GM12878 (cell line): Measurements from ENCODE around the gene FIGLA. TPM values are rescaled to one million over a fixed set of nuclear protein-coding genes. Genes with fewer than 3 reads are reported as not detected.

Experiments used
- ATAC-seq: fragments of 200-7000 bp; cut with Tn5 transposase; 3 replicates; pipeline ENCODE4 v1.9.1; 2020; ENCODE audit warnings: mild to moderate bottlenecking, moderate library complexity
- BruUV-seq: library from RNA; stranded (reverse); fragments of 400-500 nt; replicated peaks from 2 replicates; lab custom pipeline; 2021; lab: Mats Ljungman, UMichigan
- CTCF ChIA-PET: fragments of 300-600 bp; sonication (Branson Sonifier 250); formaldehyde crosslinking; extraction: SDS; loops from one replicate; lab custom pipeline; 2021; ENCODE audit warnings: inconsistent platforms; lab: Yijun Ruan, JAX
- POLR2A ChIA-PET: fragments of 350-600 bp; formaldehyde crosslinking; extraction: SDS; loops from one replicate; lab custom pipeline; 2021; ENCODE audit warnings: inconsistent platforms; lab: Charles Lee
- RAD21 ChIA-PET: fragments of 300-600 bp; sonication (Branson Sonifier 250); formaldehyde crosslinking; loops from one replicate; lab custom pipeline; 2023; ENCODE audit warnings: antibody characterized with exemption; ENCODE audit not compliant: unreplicated experiment; lab: Charles Lee
- SMC1A ChIA-PET: fragments of 300-600 bp; sonication (Branson Sonifier 250); formaldehyde crosslinking; loops from one replicate; lab custom pipeline; 2023; ENCODE audit not compliant: unreplicated experiment, uncharacterized antibody; lab: Charles Lee
- DNase-seq: peaks from one replicate; pipeline ENCODE4 v3.0.0-alpha.2; 2011; ENCODE audit warnings: low read depth, low spot score
- FAIRE-seq: peaks from 3 replicates; lab custom pipeline; 2011; peaks lifted over from hg19 to GRCh38; lab: Jason Lieb, UNC
- H2AFZ ChIP-seq: 2 replicates; pipeline ENCODE4 v1.6.0; 2011; ENCODE audit warnings: low read depth, low read length, control low read depth; ENCODE audit not compliant: control insufficient read depth
- H3K27ac ChIP-seq: 2 replicates; pipeline ENCODE4 v1.5.1; 2011; ENCODE audit warnings: control low read depth; ENCODE audit not compliant: control insufficient read depth, insufficient read depth
- H3K27me3 ChIP-seq, 2 experiments: replicated peaks in 1 of 2; 2 replicates each; pipeline versions ENCODE4 v1.6.0 to v1.6.1; 2011; ENCODE audit warnings: low read length in 1 of 2; ENCODE audit not compliant: control insufficient read depth in 2 of 2, insufficient read depth in 2 of 2
- H3K36me3 ChIP-seq, 2 experiments: 2 replicates each; pipeline ENCODE4 v1.5.1; 2011; ENCODE audit warnings: low read length in 1 of 2; ENCODE audit not compliant: control insufficient read depth in 2 of 2, insufficient read depth in 2 of 2
- H3K4me1 ChIP-seq: 2 replicates; pipeline ENCODE4 v1.6.1; 2011; ENCODE audit warnings: mild to moderate bottlenecking, low read length, moderate library complexity, mixed read lengths; ENCODE audit not compliant: control insufficient read depth, insufficient read depth
- H3K4me2 ChIP-seq: 2 replicates; pipeline ENCODE4 v1.6.0; 2011; ENCODE audit warnings: control low read depth; ENCODE audit not compliant: control insufficient read depth, insufficient read depth
- H3K4me3 ChIP-seq: fragments of 200-600 bp; sonication (generic); 2 replicates; pipeline ENCODE4 v1.5.1; 2016
- H3K79me2 ChIP-seq: 2 replicates; pipeline ENCODE4 v1.6.0; 2011; ENCODE audit warnings: low read length; ENCODE audit not compliant: control insufficient read depth, insufficient read depth
- H3K9ac ChIP-seq: 2 replicates; pipeline ENCODE4 v1.8.0; 2011; ENCODE audit warnings: low read length, control low read depth, mixed read lengths; ENCODE audit not compliant: control insufficient read depth, insufficient read depth
- H3K9me3 ChIP-seq: replicated peaks from 3 replicates; pipeline ENCODE4 v1.5.1; 2011; ENCODE audit warnings: mild to moderate bottlenecking, low read length; ENCODE audit not compliant: control insufficient read depth, insufficient read depth
- H4K20me1 ChIP-seq: 2 replicates; pipeline ENCODE4 v1.6.0; 2011; ENCODE audit not compliant: control insufficient read depth, insufficient read depth
- BCL11A ChIP-seq: IDR thresholded peaks from 2 replicates; pipeline ENCODE4 v1.6.1; 2011; ENCODE audit warnings: low read depth, low read length
- BCLAF1 ChIP-seq: fragments of 450-650 bp; IDR thresholded peaks from 2 replicates; pipeline ENCODE4 v1.6.1; 2017; ENCODE audit warnings: antibody characterized with exemption, mild to moderate bottlenecking, moderate library complexity
- BHLHE40 ChIP-seq, 2 experiments: fragments of 450-650 bp in 1 of 2; IDR thresholded peaks; 2 replicates each; pipeline ENCODE4 v1.6.1; 2011 to 2017; ENCODE audit warnings: low read depth in 2 of 2, borderline replicate concordance in 1 of 2, improper control_type of control experiment in 1 of 2, low read length in 1 of 2, mild to moderate bottlenecking in 1 of 2
- ETV6 ChIP-seq, 2 experiments: fragments of 450-650 bp in 1 of 2; IDR thresholded peaks in 1 of 2; conservative IDR thresholded peaks in 1 of 2; 2 replicates each; pipeline ENCODE4 v1.6.1; 2014; ENCODE audit warnings: antibody characterized with exemption in 1 of 2, borderline replicate concordance in 1 of 2, low read depth in 1 of 2, mild to moderate bottlenecking in 1 of 2, moderate library complexity in 1 of 2
- IRF3 ChIP-seq: fragments of 450-650 bp; IDR thresholded peaks from 2 replicates; pipeline ENCODE4 v1.6.1; 2014; ENCODE audit warnings: mild to moderate bottlenecking
- KAT2A ChIP-seq: conservative IDR thresholded peaks from 2 replicates; pipeline ENCODE4 v1.6.1; 2011; ENCODE audit warnings: low read depth, low read length; ENCODE audit not compliant: control insufficient read depth
- MTA3 ChIP-seq: IDR thresholded peaks from 2 replicates; pipeline ENCODE4 v1.6.1; 2012; ENCODE audit warnings: low read length, inconsistent platforms, borderline replicate concordance
- NFIC ChIP-seq: IDR thresholded peaks from 2 replicates; pipeline ENCODE4 v1.6.1; 2012; ENCODE audit warnings: low read depth, mild to moderate bottlenecking, inconsistent platforms, low read length, moderate library complexity
- POLR2AphosphoS5 ChIP-seq: IDR thresholded peaks from 2 replicates; pipeline ENCODE4 v1.6.1; 2011; ENCODE audit warnings: mild to moderate bottlenecking, low read length, inconsistent platforms
- RB1 ChIP-seq: fragments of 450-650 bp; formaldehyde crosslinking; IDR thresholded peaks from 2 replicates; pipeline ENCODE4 v1.6.1; 2017; ENCODE audit warnings: mild to moderate bottlenecking, borderline replicate concordance
- RCOR1 ChIP-seq: conservative IDR thresholded peaks from 2 replicates; pipeline ENCODE4 v1.6.1; 2012; ENCODE audit warnings: low read depth, low read length, improper control_type of control experiment
- SPI1 ChIP-seq: IDR thresholded peaks from 2 replicates; pipeline ENCODE4 v1.6.1; 2011; ENCODE audit warnings: low read depth, mild to moderate bottlenecking, low read length, moderate library complexity, borderline replicate concordance; ENCODE audit not compliant: insufficient read depth
- STAT1 ChIP-seq: fragments of 450-650 bp; conservative IDR thresholded peaks from 2 replicates; pipeline ENCODE4 v1.6.1; 2014; ENCODE audit warnings: antibody characterized with exemption, mild to moderate bottlenecking
- WGBS: methylation state at CpG from one replicate; pipeline ENCODE4 v1.1.6; 2016; ENCODE audit warnings: low lambda C conversion rate; ENCODE audit not compliant: insufficient replicate concordance, insufficient coverage; ENCODE audit errors: missing lambda C conversion rate; 5-methylcytosine and 5-hydroxymethylcytosine counted together
- in situ Hi-C: fragments of 300-500 bp; cut with MboI; formaldehyde crosslinking; loops from 9 replicates; pipeline ENCODE4 v1.14.3; 2018; ENCODE audit warnings: mixed read lengths
- intact Hi-C: fragments of 100-400 bp; cut with micrococcal nuclease; formaldehyde crosslinking; loops from one replicate; pipeline ENCODE4 v1.14.2; 2022; ENCODE audit not compliant: unreplicated experiment
- polyA plus RNA-seq, 11 experiments: library from polyadenylated mRNA; depleted of rRNA in 4 of 11; unstranded in 6 of 11; stranded (reverse) in 5 of 11; fragments of >200 nt; fragmentation: Nextera tagmentation in 4 of 11; fragmentation: Illumina TruSeq in 1 of 11; extraction: Ambion mirVana in 4 of 11; extraction: Trizol in 1 of 11; gene quantifications; 1 replicate in 1 of 11; 2 replicates in 10 of 11; pipeline versions ENCODE4 v1.2.1 to v1.2.3, GENCODE V29; 2011 to 2016; ENCODE audit warnings: inconsistent platforms in 2 of 11, missing spikeins in 2 of 11, low read depth in 1 of 11
- total RNA-seq, 4 experiments: library from RNA; depleted of rRNA in 3 of 4; stranded (reverse); fragments of >200 nt in 3 of 4; fragmentation: Illumina TruSeq in 1 of 4; extraction: Trizol in 1 of 4; gene quantifications; 2 replicates each; pipeline versions ENCODE4 v1.2.1 to v1.2.3, GENCODE V29; 2013 to 2021
- TF ChIP-seq, protein P1 (sequence below): fragments of 450-650 bp; conservative IDR thresholded peaks from 2 replicates; pipeline ENCODE4 v1.6.1; 2017; ENCODE audit warnings: mild to moderate bottlenecking, moderate library complexity
- TF ChIP-seq, protein P2 (sequence below): fragments of 450-650 bp; IDR thresholded peaks from 2 replicates; pipeline ENCODE4 v1.6.1; 2017; ENCODE audit warnings: mild to moderate bottlenecking, moderate library complexity

The FIGLA gene
- total and polyA plus RNA-seq, 10 of the 15 experiments (the other 5 are each of a cell fraction or from before 2014, with no cell fraction given) = not detected

DNA sequence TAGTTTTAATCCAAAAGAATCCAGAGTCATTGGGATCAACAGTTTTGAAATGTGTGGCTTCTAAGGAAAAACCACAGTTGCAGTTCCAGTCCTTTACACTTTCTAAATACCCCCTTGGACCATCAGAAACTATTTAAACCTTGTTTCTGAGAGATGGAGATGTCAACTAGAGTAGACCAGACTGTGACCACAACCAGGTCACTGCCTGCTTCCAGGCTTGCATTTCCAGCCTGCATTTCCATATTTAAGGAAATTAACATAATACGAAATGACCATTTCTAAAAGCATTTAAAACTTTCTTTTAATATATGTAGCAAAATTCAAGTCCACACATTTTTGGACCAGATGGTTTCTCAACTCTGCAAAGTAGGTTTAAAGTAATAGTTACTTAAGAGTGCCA, 60.8 kb downstream of the FIGLA start:
- in situ Hi-C loops (no loop called here), intact Hi-C loops (no loop called here)
- ATAC-seq = no peak
- H2AFZ ChIP-seq = no peak overlapping the region
- ChIA-PET CTCF (no interaction called here), SMC1A (no interaction called here), RAD21 (no interaction called here), POLR2A (no interaction called here)
- H3K9me3 ChIP-seq = no peaks in the 10 kb centered on the region
- no peaks in the 10 kb centered on the region for H3K4me1 ChIP-seq
- no peaks in the 10 kb centered on the region for H4K20me1 ChIP-seq
- no peak for DNase-seq
- no peaks in the 10 kb centered on the region for H3K79me2 ChIP-seq
- no peak overlapping the region for H3K4me3 ChIP-seq
- no TSS peak for BruUV-seq
- no peak overlapping the region for H3K9ac ChIP-seq
- no peak overlapping the region for H3K27ac ChIP-seq
- no peak for FAIRE-seq
- H3K4me2 ChIP-seq = no peak overlapping the region
- no peaks in the 10 kb centered on the region; a peak in 1 of 4 replicates for H3K27me3 ChIP-seq
- WGBS = 0% methylated on average over 1 of the region's 1 CpG
- H3K36me3 ChIP-seq = no peaks in the 10 kb centered on the region
- TF ChIP-seq MTA3 (no peak), IRF3 (no peak), BCLAF1 (no peak), RCOR1 (no peak), BCL11A (no peak), RB1 (no peak), STAT1 (no peak), SPI1 (no peak), NFIC (no peak), KAT2A (no peak), POLR2AphosphoS5 (no peak), BHLHE40 (IDR thresholded peaks at IDR 0.05; ENCODE audit: borderline replicate concordance in 1 of 2, low read depth in 2 of 2, low read length in 1 of 2) (no peak), ETV6 (conservative IDR thresholded peaks at IDR 0.05 in 1 of 2, IDR thresholded peaks at IDR 0.05 in 1 of 2; ENCODE audit: borderline replicate concordance in 1 of 2, low read depth in 1 of 2) (no peak)
- TF ChIP-seq, protein P1, sequence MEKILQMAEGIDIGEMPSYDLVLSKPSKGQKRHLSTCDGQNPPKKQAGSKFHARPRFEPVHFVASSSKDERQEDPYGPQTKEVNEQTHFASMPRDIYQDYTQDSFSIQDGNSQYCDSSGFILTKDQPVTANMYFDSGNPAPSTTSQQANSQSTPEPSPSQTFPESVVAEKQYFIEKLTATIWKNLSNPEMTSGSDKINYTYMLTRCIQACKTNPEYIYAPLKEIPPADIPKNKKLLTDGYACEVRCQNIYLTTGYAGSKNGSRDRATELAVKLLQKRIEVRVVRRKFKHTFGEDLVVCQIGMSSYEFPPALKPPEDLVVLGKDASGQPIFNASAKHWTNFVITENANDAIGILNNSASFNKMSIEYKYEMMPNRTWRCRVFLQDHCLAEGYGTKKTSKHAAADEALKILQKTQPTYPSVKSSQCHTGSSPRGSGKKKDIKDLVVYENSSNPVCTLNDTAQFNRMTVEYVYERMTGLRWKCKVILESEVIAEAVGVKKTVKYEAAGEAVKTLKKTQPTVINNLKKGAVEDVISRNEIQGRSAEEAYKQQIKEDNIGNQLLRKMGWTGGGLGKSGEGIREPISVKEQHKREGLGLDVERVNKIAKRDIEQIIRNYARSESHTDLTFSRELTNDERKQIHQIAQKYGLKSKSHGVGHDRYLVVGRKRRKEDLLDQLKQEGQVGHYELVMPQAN = no peak
- TF ChIP-seq, protein P2, sequence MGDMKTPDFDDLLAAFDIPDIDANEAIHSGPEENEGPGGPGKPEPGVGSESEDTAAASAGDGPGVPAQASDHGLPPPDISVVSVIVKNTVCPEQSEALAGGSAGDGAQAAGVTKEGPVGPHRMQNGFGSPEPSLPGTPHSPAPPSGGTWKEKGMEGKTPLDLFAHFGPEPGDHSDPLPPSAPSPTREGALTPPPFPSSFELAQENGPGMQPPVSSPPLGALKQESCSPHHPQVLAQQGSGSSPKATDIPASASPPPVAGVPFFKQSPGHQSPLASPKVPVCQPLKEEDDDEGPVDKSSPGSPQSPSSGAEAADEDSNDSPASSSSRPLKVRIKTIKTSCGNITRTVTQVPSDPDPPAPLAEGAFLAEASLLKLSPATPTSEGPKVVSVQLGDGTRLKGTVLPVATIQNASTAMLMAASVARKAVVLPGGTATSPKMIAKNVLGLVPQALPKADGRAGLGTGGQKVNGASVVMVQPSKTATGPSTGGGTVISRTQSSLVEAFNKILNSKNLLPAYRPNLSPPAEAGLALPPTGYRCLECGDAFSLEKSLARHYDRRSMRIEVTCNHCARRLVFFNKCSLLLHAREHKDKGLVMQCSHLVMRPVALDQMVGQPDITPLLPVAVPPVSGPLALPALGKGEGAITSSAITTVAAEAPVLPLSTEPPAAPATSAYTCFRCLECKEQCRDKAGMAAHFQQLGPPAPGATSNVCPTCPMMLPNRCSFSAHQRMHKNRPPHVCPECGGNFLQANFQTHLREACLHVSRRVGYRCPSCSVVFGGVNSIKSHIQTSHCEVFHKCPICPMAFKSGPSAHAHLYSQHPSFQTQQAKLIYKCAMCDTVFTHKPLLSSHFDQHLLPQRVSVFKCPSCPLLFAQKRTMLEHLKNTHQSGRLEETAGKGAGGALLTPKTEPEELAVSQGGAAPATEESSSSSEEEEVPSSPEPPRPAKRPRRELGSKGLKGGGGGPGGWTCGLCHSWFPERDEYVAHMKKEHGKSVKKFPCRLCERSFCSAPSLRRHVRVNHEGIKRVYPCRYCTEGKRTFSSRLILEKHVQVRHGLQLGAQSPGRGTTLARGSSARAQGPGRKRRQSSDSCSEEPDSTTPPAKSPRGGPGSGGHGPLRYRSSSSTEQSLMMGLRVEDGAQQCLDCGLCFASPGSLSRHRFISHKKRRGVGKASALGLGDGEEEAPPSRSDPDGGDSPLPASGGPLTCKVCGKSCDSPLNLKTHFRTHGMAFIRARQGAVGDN = no peak
